Measurements from ENCODE around the gene B4GALNT2. TPM values are rescaled to one million over a fixed set of nuclear protein-coding genes. Genes with fewer than 3 reads are reported as not detected.

Gene B4GALNT2
- total and polyA plus RNA-seq, 2 of the 8 experiments (the other 6 are each of a cell fraction or from before 2014, with no cell fraction given) = not detected

DNA sequence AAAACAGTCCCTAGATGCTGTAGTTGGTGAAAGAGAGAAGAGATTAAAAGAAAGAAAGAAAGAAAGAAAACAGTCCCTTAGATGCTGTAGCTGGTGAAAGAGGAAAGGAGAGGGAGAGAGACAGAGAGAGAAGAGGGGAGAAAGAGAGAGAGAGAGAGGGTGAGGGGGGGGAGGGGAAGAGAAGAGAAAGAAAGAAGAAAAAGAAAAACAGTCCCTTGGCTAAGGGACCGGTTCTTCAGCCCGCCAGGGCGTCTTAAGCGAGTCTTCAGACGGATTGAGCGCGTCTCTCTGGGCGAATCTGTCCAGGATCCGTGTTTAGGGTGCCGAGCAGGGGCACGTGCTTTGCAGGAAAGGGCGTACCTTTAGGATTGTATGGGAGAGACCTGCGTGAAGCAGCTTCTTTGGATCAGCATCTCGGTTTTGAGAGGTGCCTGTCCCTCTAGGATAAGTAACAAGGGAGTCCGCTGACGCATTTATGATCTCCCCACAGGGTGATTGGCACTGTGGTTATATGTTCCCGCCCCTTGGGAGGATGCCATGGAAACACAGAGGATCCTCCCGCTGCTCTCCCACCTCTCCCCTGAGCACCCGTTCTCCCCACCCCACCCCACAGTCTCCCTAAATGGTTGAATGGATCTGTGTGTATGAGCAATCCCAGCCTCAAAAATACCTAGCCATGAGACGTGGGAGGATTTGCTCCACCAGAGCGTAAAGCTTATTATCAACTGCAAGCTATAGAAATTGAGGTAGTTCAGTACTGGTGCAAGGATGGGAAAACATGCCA is 61.1 kb downstream of the B4GALNT2 start (continued):
- TF ChIP-seq, protein P1, sequence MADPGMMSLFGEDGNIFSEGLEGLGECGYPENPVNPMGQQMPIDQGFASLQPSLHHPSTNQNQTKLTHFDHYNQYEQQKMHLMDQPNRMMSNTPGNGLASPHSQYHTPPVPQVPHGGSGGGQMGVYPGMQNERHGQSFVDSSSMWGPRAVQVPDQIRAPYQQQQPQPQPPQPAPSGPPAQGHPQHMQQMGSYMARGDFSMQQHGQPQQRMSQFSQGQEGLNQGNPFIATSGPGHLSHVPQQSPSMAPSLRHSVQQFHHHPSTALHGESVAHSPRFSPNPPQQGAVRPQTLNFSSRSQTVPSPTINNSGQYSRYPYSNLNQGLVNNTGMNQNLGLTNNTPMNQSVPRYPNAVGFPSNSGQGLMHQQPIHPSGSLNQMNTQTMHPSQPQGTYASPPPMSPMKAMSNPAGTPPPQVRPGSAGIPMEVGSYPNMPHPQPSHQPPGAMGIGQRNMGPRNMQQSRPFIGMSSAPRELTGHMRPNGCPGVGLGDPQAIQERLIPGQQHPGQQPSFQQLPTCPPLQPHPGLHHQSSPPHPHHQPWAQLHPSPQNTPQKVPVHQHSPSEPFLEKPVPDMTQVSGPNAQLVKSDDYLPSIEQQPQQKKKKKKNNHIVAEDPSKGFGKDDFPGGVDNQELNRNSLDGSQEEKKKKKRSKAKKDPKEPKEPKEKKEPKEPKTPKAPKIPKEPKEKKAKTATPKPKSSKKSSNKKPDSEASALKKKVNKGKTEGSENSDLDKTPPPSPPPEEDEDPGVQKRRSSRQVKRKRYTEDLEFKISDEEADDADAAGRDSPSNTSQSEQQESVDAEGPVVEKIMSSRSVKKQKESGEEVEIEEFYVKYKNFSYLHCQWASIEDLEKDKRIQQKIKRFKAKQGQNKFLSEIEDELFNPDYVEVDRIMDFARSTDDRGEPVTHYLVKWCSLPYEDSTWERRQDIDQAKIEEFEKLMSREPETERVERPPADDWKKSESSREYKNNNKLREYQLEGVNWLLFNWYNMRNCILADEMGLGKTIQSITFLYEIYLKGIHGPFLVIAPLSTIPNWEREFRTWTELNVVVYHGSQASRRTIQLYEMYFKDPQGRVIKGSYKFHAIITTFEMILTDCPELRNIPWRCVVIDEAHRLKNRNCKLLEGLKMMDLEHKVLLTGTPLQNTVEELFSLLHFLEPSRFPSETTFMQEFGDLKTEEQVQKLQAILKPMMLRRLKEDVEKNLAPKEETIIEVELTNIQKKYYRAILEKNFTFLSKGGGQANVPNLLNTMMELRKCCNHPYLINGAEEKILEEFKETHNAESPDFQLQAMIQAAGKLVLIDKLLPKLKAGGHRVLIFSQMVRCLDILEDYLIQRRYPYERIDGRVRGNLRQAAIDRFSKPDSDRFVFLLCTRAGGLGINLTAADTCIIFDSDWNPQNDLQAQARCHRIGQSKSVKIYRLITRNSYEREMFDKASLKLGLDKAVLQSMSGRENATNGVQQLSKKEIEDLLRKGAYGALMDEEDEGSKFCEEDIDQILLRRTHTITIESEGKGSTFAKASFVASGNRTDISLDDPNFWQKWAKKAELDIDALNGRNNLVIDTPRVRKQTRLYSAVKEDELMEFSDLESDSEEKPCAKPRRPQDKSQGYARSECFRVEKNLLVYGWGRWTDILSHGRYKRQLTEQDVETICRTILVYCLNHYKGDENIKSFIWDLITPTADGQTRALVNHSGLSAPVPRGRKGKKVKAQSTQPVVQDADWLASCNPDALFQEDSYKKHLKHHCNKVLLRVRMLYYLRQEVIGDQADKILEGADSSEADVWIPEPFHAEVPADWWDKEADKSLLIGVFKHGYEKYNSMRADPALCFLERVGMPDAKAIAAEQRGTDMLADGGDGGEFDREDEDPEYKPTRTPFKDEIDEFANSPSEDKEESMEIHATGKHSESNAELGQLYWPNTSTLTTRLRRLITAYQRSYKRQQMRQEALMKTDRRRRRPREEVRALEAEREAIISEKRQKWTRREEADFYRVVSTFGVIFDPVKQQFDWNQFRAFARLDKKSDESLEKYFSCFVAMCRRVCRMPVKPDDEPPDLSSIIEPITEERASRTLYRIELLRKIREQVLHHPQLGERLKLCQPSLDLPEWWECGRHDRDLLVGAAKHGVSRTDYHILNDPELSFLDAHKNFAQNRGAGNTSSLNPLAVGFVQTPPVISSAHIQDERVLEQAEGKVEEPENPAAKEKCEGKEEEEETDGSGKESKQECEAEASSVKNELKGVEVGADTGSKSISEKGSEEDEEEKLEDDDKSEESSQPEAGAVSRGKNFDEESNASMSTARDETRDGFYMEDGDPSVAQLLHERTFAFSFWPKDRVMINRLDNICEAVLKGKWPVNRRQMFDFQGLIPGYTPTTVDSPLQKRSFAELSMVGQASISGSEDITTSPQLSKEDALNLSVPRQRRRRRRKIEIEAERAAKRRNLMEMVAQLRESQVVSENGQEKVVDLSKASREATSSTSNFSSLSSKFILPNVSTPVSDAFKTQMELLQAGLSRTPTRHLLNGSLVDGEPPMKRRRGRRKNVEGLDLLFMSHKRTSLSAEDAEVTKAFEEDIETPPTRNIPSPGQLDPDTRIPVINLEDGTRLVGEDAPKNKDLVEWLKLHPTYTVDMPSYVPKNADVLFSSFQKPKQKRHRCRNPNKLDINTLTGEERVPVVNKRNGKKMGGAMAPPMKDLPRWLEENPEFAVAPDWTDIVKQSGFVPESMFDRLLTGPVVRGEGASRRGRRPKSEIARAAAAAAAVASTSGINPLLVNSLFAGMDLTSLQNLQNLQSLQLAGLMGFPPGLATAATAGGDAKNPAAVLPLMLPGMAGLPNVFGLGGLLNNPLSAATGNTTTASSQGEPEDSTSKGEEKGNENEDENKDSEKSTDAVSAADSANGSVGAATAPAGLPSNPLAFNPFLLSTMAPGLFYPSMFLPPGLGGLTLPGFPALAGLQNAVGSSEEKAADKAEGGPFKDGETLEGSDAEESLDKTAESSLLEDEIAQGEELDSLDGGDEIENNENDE (IDR thresholded peaks at IDR 0.05; ENCODE audit: insufficient replicate concordance, low read length) = no peak
- no peak for TF ChIP-seq SIRT6 (IDR thresholded peaks at IDR 0.05; ENCODE audit: low read length)
- no peak for TF ChIP-seq KDM1A (IDR thresholded peaks at IDR 0.05; ENCODE audit: borderline replicate concordance, low read length)
- TF ChIP-seq CBX5 (IDR thresholded peaks at IDR 0.05; ENCODE audit: low read depth, low read length) = no peak
- TF ChIP-seq MAFK (IDR thresholded peaks at IDR 0.05; ENCODE audit: low read depth, low read length) = no peak
- no peak for TF ChIP-seq EGR1 (IDR thresholded peaks at IDR 0.05; ENCODE audit: borderline replicate concordance, low read depth, low read length)
